ENCODE data around the gene C1orf52. TPM values are rescaled to one million over a fixed set of nuclear protein-coding genes. Genes with fewer than 3 reads are reported as not detected.

Gene C1orf52
- total RNA-seq, 6 donors from 2014 or later = 12.9 to 89.1 (median 17.9) TPM

GRCh38 chr1:85220756-85221201, 38.7 kb downstream of the C1orf52 start:
- no peak for DNase-seq
- Histone ChIP-seq H3K36me3 (no peaks in the 10 kb centered on the region), H3K27me3 (no peaks in the 10 kb centered on the region), H3K9me3 (no peaks in the 10 kb centered on the region), H3K4me3 (no peak overlapping the region), H3K4me1 (peaks cover 14 to 21% (median 18%) of the 10 kb centered on the region in 4 donors), H3K27ac (no peak overlapping the region)
- TF ChIP-seq CTCF (IDR thresholded peaks at IDR 0.05) (no peak), POLR2AphosphoS5 (IDR thresholded peaks at IDR 0.05) (no peak), EP300 (IDR thresholded peaks at IDR 0.05) (no peak), POLR2A (IDR thresholded peaks at IDR 0.05) (no peak)
- ATAC-seq (ENCODE audit: low FRiP score in 2 of 2) = no peak
- 31 to 37% methylated on average over 7 of the region's 7 CpGs for WGBS, 2 donors

GRCh38 chr1:85219853-85220610, 39.4 kb downstream of the C1orf52 start:
- no peak for TF ChIP-seq POLR2A (IDR thresholded peaks at IDR 0.05)
- TF ChIP-seq POLR2AphosphoS5 (IDR thresholded peaks at IDR 0.05) = no peak
- TF ChIP-seq EP300 (IDR thresholded peaks at IDR 0.05) = no peak
- TF ChIP-seq CTCF (IDR thresholded peaks at IDR 0.05) = no peak
- Histone ChIP-seq H3K27me3 (no peaks in the 10 kb centered on the region), H3K9me3 (no peaks in the 10 kb centered on the region), H3K4me1 (peaks cover 6 to 14% (median 10%) of the 10 kb centered on the region in 4 donors), H3K27ac (no peak overlapping the region), H3K4me3 (no peak overlapping the region), H3K36me3 (no peaks in the 10 kb centered on the region)
- 83 to 95% methylated on average over 2 of the region's 2 CpGs for WGBS, 2 donors
- no peak for ATAC-seq (ENCODE audit: low FRiP score in 2 of 2)
- no peak for DNase-seq

- H3K4me3 ChIP-seq = no peak overlapping the region
- H3K36me3 ChIP-seq = no peaks in the 10 kb centered on the region
- TF ChIP-seq CTCF (IDR thresholded peaks at IDR 0.05) (no peak), POLR2A (IDR thresholded peaks at IDR 0.05) (no peak), EP300 (IDR thresholded peaks at IDR 0.05) (no peak), POLR2AphosphoS5 (IDR thresholded peaks at IDR 0.05) (no peak)
- peaks cover 0 to 5% (median 1%) of the 10 kb centered on the region in 4 donors for H3K4me1 ChIP-seq
- no peak for ATAC-seq (ENCODE audit: low FRiP score in 2 of 2)
- no peak for DNase-seq
- no peaks in the 10 kb centered on the region for H3K9me3 ChIP-seq
- no peaks in the 10 kb centered on the region for H3K27me3 ChIP-seq
- H3K27ac ChIP-seq = no peak overlapping the region
These were observed 42.8 kb downstream of the C1orf52 start for GRCh38 chr1:85216697-85217096.

- TF ChIP-seq EP300 (IDR thresholded peaks at IDR 0.05) (no peak), CTCF (IDR thresholded peaks at IDR 0.05) (no peak), POLR2AphosphoS5 (IDR thresholded peaks at IDR 0.05) (no peak), POLR2A (IDR thresholded peaks at IDR 0.05) (no peak)
- DNase-seq (no peak), ATAC-seq (ENCODE audit: low FRiP score in 2 of 2) (no peak)
- Histone ChIP-seq H3K36me3 (no peaks in the 10 kb centered on the region), H3K27ac (no peak overlapping the region), H3K27me3 (no peaks in the 10 kb centered on the region), H3K9me3 (no peaks in the 10 kb centered on the region), H3K4me1 (no peaks in the 10 kb centered on the region), H3K4me3 (no peak overlapping the region)
- WGBS, 2 donors = 74 to 77% methylated on average over 5 of the region's 5 CpGs
These were observed 44.8 kb downstream of the C1orf52 start for GRCh38 chr1:85214654-85215053.

- TF ChIP-seq POLR2A (IDR thresholded peaks at IDR 0.05) = no peak
- TF ChIP-seq CTCF (IDR thresholded peaks at IDR 0.05) = no peak
- TF ChIP-seq EP300 (IDR thresholded peaks at IDR 0.05) = no peak
- no peak for TF ChIP-seq POLR2AphosphoS5 (IDR thresholded peaks at IDR 0.05)
- Histone ChIP-seq H3K4me1 (peaks cover 0 to 4% (median 0%) of the 10 kb centered on the region in 4 donors), H3K27ac (no peak overlapping the region), H3K4me3 (no peak overlapping the region), H3K9me3 (no peaks in the 10 kb centered on the region), H3K27me3 (no peaks in the 10 kb centered on the region), H3K36me3 (no peaks in the 10 kb centered on the region)
- ATAC-seq (ENCODE audit: low FRiP score in 2 of 2) (no peak), DNase-seq (no peak)
- WGBS, 2 donors = 72 to 75% methylated on average over 2 of the region's 2 CpGs
These were observed 51.0 kb downstream of the C1orf52 start for GRCh38 chr1:85208488-85208887.

All from upper lobe of left lung (tissue), 6 donors.